IPS-NIHi7 (cell line): ENCODE measurements around the gene MAPK13.

ENCODE experiments used
- DNase-seq: peaks from one replicate; pipeline ENCODE4 v3.0.0; 2012; ENCODE audit warnings: mixed read lengths; ENCODE audit errors: extremely low spot score

The MAPK13 gene

DNA sequence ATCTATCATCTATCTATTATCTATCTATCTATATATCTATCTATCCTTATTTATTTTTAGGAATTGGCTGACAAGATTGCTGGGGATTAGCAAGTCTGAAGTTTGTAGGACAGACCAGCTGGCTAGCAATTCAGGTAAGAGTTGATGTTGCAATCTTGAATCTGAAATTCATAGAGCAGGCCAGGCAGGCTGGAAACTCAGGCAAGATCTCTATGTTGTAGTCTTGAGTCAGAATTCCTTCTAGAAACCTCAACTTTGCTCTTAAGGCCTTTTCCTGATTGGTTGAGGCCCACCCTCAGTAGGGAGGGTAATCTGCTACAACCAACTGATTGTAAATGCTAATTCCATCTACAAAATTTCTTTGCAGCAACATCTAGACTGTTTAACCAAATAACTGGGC is 19.2 kb downstream of the MAPK13 start:
- DNase-seq = no peak

DNA sequence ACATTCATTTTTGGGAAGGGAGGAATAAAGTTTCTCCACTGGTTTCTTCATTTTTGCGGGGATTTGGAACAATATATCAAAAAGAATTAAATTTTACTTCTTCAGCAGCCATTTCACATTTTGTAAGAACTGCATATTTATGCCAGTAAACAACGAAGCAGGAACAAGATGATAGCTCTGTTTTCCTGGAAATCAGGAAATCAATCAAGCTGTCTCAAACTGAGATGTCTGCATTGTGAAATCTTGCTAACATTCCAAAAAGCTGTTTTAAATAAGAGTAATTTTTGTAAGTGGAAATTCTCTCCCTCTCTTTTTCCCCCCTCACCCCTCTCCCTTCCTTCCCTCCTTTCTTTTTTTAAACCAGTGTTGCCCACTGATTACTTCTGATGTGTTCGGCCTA is 20.0 kb downstream of the MAPK13 start:
- DNase-seq = no peak

DNA sequence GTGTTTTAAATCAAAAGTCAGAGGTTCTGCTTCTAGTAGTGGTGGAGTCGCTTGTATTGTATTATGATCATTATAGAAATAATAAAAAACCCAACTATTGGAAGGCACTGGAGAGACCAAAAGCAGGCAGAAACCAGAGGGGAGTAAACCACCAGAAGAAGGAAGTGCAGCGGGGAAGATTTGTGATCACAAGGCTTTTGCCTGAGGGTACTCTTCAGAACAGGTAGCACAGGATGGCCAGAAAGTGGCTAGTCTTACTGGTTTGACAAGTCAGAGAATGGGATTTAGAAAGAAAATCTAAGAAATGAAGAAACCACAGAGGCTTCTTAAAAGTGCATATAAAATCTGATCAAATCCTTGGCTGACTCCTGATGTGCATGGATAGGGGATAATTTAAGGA is 24.0 kb downstream of the MAPK13 start:
- no peak for DNase-seq

DNA sequence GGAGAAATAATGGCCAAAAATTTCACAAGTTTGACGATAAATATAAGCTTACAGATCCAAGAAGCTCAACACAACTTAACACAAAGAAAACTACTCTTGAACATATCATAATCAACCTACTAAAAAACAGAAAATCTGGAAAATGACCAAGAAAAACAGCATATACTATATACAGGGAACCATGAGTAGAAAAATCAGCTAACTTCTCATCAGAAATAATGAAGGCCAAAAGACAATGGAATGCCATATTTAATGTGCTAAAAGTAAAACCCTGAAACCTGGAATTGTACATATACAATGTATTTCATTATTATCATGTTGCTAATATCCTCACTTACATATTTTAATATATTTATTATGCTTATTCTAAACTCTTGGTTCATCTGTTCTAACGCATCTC is 25.3 kb downstream of the MAPK13 start:
- no peak for DNase-seq

DNA sequence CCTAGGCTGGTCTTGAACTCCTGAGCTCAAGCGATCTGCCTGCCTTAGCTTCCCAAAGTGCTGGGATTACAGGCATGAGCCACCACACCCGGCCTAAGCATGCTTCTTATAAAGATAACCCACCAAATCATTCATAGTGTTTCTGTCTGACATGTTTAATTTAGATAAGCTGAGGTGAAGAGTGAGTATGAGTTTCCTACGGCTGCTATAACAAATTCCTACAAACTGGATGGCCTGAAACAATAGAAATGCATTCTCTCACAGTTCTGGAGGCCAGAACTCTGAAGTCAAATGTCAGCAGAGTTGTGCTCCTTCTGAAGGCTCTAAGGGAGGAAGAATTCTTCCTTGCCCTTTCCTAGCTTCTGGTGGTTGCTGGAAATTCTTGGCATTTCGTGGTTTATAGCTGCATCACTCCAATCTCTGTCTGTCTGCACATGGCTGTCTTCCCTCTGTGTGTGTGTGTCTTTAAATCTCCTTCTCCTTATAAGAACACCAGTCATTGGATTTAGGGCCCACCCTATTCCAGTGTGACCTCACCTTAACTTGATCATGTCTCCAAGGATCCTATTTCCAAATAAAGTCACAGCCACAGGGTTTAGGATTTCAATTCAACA is 29.9 kb downstream of the MAPK13 start:
- no peak for DNase-seq

DNA sequence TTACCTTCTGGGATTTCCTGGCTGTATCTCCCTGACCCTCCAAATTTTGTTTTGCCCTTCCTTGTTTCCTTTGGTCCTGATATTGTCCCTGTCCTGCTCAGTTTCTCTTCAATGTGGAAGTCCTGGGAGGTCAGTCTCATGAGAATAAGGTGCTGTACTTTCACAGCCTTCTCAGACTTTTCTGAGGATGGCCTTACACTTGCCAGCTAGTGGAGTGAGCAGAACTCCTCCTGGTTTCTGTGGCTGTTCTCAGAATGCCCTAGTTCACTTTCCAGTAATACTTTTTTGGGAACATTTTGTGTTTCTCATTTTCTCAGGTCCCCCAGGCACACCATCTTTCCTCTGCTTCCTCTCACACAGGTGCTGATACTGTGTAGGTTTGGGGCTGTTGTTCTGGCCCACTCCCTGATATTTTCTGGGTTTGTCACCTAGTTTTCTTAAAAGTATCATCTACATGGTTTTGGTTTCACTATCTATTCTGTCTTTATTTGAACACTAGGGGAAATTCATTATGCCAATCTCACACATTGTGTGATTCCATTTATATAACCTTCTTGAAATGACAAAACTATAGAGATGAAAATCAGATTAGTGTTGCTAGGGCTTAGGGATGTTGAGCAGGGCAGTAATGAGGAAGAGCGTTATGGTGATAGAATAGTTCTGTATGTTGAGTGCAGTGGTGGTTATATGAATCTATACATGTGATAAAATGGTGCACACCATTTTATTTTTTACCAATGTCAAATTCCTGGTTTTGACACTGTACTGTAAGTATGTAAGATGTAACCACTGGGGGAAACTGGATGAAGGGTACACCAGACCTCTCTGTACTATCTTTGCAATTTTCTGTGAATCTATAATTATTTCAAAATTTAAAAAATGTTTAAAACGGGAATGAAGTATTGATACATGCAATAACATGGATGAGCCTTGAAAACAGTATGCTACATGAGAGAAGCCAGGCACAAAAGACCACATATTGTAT is 39.0 kb downstream of the MAPK13 start:
- no peak for DNase-seq

DNA sequence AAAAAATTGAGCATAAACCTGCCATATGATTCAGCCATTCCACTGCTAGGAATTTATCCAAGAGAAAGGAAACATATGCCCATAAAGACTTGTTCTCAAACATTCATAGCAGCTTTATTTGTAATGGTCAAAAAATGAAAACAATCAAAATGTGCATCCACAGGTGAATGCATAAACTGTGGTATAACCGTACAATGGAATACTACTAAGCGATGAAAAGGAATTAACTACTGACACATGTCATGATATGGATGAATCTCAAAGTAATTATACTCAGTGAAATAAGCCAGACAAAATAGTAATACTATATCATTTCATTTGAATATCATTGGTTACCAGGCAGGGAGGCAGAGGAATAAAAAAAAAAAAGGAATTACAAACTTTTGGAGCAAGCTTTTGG is 40.4 kb downstream of the MAPK13 start:
- no peak for DNase-seq

DNA sequence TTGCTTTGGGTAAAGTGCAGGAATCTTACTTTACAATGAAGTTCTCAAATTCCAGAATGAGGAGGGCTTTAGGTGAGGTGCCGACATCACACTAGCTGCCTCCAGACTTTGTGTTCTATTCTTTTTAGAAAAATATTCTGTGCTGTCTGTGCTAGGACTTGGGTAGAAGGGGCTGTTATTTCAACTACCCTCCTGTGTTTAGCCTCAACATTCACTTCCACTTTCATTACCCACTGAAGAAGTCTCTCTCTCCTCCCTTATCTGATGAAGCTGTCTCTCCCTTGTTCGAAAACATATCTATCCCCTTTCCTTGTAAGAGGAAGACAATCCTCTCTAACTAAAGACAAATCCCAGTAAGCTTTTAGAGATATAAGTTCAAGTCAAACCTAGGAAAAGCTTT is 41.3 kb downstream of the MAPK13 start:
- DNase-seq = no peak

DNA sequence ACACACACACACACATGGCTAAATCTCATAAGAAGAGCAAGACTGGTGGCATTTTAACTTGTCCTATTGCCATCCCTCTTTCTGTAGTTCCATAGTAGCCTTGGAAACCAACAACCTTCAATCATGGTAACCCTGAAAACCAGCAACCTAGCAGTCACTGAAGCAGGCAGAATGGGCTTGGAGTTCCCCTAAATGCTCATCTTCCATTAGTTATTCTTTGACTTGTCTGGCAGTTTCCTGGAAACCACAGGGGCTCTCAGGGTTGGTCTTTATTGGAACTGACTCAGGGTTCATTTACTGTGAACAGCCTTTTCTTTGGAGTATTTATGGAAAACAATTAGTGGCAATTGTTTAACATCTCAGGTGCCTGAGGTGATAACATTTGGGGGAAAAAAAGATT is 46.9 kb downstream of the MAPK13 start:
- no peak for DNase-seq

DNA sequence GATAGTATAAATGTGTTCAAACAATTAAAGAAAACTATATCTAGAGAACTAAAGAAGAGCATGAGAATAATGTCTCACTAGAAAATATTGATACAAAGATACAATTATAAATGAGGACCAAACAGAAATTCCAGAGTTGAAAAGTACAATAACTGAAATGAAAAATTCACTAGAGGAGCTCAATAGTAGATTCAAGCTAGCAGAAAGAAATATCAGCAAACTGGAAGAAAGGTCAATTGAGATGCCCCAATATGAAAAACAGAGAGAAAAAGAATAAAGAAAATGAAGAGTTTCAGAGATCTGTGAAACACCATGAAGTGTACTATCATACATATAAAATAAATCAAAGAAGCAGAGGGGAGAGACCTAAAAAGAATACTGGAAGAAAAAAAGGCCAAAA is 48.2 kb downstream of the MAPK13 start:
- DNase-seq = no peak

DNA sequence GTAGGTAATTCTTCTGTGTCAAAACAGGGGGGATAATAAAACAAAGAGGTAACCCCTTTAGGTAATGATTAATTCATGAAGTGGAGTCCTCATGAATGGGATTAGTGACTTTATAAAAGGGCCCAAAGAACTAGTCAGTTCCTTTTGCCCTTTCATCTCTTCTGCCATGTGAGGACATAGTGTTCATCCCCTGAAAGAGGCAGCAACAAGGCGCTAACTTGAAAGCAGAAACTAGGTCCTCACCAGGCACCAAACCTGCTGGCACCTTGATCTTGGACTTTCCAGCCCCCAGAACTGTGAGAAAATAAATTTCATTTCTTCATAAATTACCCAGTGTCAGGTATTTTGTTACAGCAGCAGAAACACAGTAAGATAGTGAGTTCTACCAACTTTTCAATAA is 49.8 kb downstream of the MAPK13 start:
- no peak for DNase-seq

DNA sequence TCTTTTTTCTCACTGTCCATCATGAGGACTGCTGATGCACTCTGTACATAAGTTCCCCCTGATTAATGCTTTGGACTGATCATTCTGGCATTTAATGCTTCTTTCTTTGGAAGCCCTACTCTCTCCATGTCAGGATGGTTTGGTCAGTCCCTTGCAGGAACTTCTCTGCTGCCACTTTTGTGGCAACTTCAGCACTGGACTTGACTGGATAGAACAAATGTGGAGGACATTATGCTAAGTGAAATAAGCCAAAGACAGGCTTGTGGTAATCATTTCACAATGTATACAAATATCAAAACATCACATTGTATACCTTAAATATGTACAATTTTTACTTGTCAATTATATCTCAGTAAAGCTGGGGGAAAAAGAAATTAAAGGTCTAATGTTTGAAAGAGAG is 54.0 kb downstream of the MAPK13 start:
- DNase-seq = no peak

DNA sequence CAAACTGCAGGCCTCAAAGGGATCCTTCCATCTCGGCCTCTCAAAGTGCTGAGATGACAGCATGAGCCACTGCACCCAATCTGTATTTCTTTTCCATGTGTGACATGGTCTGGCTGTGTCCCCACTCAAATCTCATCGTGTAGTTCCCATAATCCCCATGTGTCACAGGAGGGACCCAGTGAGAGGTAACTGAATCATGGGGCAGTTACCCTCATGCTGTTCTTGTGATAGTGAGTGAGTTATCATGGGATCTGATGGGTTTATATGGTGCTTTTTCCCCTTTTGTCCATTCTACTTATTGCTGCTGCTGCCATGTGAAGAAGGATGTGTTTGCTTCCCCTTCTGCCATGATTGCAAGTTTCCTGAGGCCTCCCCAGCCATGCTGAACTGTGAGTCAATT is 55.9 kb downstream of the MAPK13 start:
- no peak for DNase-seq

DNA sequence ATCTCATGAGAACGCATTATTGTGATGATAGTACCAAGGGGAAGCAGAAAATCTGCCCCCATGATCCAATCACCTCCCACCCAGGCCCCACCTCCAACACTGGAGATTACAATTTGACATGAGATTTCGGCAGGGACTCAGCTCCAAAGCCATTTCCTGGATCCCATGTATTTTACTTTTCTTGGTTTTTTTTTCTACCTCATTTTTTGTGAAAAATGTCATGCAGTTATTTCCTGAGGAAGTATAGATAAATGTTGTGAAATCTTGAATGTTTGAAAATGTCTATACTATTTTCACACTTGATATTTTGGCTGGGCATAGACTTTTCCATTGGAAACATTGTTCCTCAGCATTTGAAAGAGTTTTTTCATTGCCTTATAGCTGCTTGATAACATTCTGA is 57.1 kb downstream of the MAPK13 start:
- DNase-seq = no peak
